H9 (cell line): ENCODE data around the gene CYP4V2. TPM values are rescaled to one million over a fixed set of nuclear protein-coding genes. Genes with fewer than 3 reads are reported as not detected.

Source experiments
- DNase-seq: peaks from one replicate; pipeline ENCODE4 v3.0.0-alpha.2; 2017
- H2AFZ ChIP-seq: one replicate; pipeline ENCODE4 v1.6.1; 2013; ENCODE audit warnings: mild to moderate bottlenecking, low read length, control low read depth, moderate library complexity
- H2AK5ac ChIP-seq: 2 replicates; pipeline ENCODE4 v1.6.1; 2013; ENCODE audit warnings: low read length, control low read depth, mixed read lengths; ENCODE audit not compliant: insufficient read length
- H2BK120ac ChIP-seq: one replicate; pipeline ENCODE4 v1.6.1; 2013; ENCODE audit warnings: low read depth, mild to moderate bottlenecking, low read length, control low read depth, inconsistent platforms; ENCODE audit not compliant: poor library complexity, severe bottlenecking
- H2BK12ac ChIP-seq: 2 replicates; pipeline ENCODE4 v1.6.1; 2013; ENCODE audit warnings: low read length, control low read depth, mixed read lengths, low read depth; ENCODE audit not compliant: insufficient read length
- H2BK15ac ChIP-seq: 2 replicates; pipeline ENCODE4 v1.6.1; 2013; ENCODE audit warnings: low read depth, low read length, control low read depth
- H2BK20ac ChIP-seq: one replicate; pipeline ENCODE4 v1.6.1; 2013; ENCODE audit warnings: low read depth, mild to moderate bottlenecking, low read length, control low read depth, inconsistent platforms; ENCODE audit not compliant: poor library complexity, severe bottlenecking
- H2BK5ac ChIP-seq: 2 replicates; pipeline ENCODE4 v1.6.1; 2013; ENCODE audit warnings: low read length, control low read depth, mixed read lengths; ENCODE audit not compliant: insufficient read length
- H3K14ac ChIP-seq: 2 replicates; pipeline ENCODE4 v1.6.1; 2013; ENCODE audit warnings: low read length, control low read depth; ENCODE audit not compliant: insufficient read depth
- H3K18ac ChIP-seq: 2 replicates; pipeline ENCODE4 v1.6.1; 2013; ENCODE audit warnings: low read depth, mild to moderate bottlenecking, mixed read lengths, low read length, control low read depth; ENCODE audit not compliant: insufficient read length
- H3K23ac ChIP-seq: 2 replicates; pipeline ENCODE4 v1.6.1; 2013; ENCODE audit warnings: low read length, control low read depth, mixed read lengths, low read depth; ENCODE audit not compliant: insufficient read length
- H3K23me2 ChIP-seq: 2 replicates; pipeline ENCODE4 v1.6.1; 2013; ENCODE audit warnings: low read depth, mild to moderate bottlenecking, mixed read lengths, low read length, control low read depth; ENCODE audit not compliant: insufficient read length, poor library complexity, severe bottlenecking
- H3K27ac ChIP-seq: 2 replicates; pipeline ENCODE4 v1.5.1; 2013; ENCODE audit warnings: low read length, control low read depth, mixed read lengths, low read depth; ENCODE audit not compliant: insufficient read length
- H3K27me3 ChIP-seq: 2 replicates; pipeline ENCODE4 v1.6.1; 2013; ENCODE audit warnings: low read length, control low read depth, inconsistent platforms; ENCODE audit not compliant: insufficient read depth
- H3K4ac ChIP-seq: 2 replicates; pipeline ENCODE4 v1.6.1; 2013; ENCODE audit warnings: low read depth, mild to moderate bottlenecking, control low read depth, inconsistent platforms, low read length, moderate library complexity
- H3K4me1 ChIP-seq: 2 replicates; pipeline ENCODE4 v1.6.1; 2013; ENCODE audit warnings: low read length, control low read depth, inconsistent platforms; ENCODE audit not compliant: insufficient read depth
- H3K4me2 ChIP-seq: 2 replicates; pipeline ENCODE4 v1.6.1; 2013; ENCODE audit warnings: low read length, control low read depth, mixed read lengths; ENCODE audit not compliant: insufficient read length, insufficient read depth
- H3K56ac ChIP-seq: 2 replicates; pipeline ENCODE4 v1.6.1; 2013; ENCODE audit warnings: low read depth, mild to moderate bottlenecking, mixed read lengths, low read length, control low read depth; ENCODE audit not compliant: insufficient read length
- H3K79me1 ChIP-seq: 2 replicates; pipeline ENCODE4 v1.6.1; 2013; ENCODE audit warnings: low read depth, mild to moderate bottlenecking, moderate library complexity, low read length, control low read depth, inconsistent platforms; ENCODE audit not compliant: insufficient read depth, poor library complexity, severe bottlenecking
- H3K79me2 ChIP-seq: 2 replicates; pipeline ENCODE4 v1.6.1; 2013; ENCODE audit warnings: low read length, control low read depth, inconsistent platforms; ENCODE audit not compliant: insufficient read depth
- H3K9ac ChIP-seq: 2 replicates; pipeline ENCODE4 v1.6.1; 2013; ENCODE audit warnings: low read length, control low read depth, mixed read lengths; ENCODE audit not compliant: insufficient read length; ENCODE audit errors: extremely low read depth
- H3K9me3 ChIP-seq: one replicate; pipeline ENCODE4 v1.6.1; 2013; ENCODE audit warnings: low read depth, low read length, inconsistent platforms; ENCODE audit not compliant: control insufficient read depth
- H3T11ph ChIP-seq: one replicate; pipeline ENCODE4 v1.6.1; 2013; ENCODE audit warnings: mild to moderate bottlenecking, low read length, control low read depth, inconsistent platforms
- H4K20me1 ChIP-seq: one replicate; pipeline ENCODE4 v1.6.1; 2013; ENCODE audit not compliant: control insufficient read depth, insufficient read length, insufficient read depth
- H4K5ac ChIP-seq: 2 replicates; pipeline ENCODE4 v1.6.1; 2013; ENCODE audit warnings: low read depth, mild to moderate bottlenecking, mixed read lengths, low read length, control low read depth; ENCODE audit not compliant: insufficient read length
- H4K8ac ChIP-seq: replicated peaks from 2 replicates; pipeline ENCODE4 v1.6.1; 2013; ENCODE audit warnings: low read length, control low read depth, mixed read lengths, low read depth; ENCODE audit not compliant: insufficient read length
- H4K91ac ChIP-seq: 2 replicates; pipeline ENCODE4 v1.6.1; 2013; ENCODE audit warnings: low read depth, mild to moderate bottlenecking, moderate library complexity, mixed read lengths, low read length, control low read depth; ENCODE audit not compliant: insufficient read length
- H3K27ac Mint-ChIP-seq, 3 experiments: 2 replicates in 2 of 3; 3 replicates in 1 of 3; pipeline ENCODE4 v1.8.0; 2020 to 2021; ENCODE audit warnings: mixed read lengths in 3 of 3, mild to moderate bottlenecking in 1 of 3, moderate library complexity in 1 of 3
- H3K27me3 Mint-ChIP-seq: 2 replicates; pipeline ENCODE4 v1.8.0; 2021; ENCODE audit warnings: low read depth, mild to moderate bottlenecking, moderate library complexity, mixed read lengths
- H3K36me3 Mint-ChIP-seq, 3 experiments: 2 replicates in 2 of 3; 3 replicates in 1 of 3; pipeline ENCODE4 v1.8.0; 2020 to 2021; ENCODE audit warnings: low read depth in 3 of 3, mixed read lengths in 3 of 3; ENCODE audit not compliant: insufficient read depth in 1 of 3
- H3K4me1 Mint-ChIP-seq, 2 experiments: 2 replicates each; pipeline ENCODE4 v1.8.0; 2020; ENCODE audit warnings: mixed read lengths in 2 of 2
- H3K4me3 Mint-ChIP-seq, 2 experiments: 2 replicates in 1 of 2; 3 replicates in 1 of 2; pipeline ENCODE4 v1.8.0; 2020 to 2021; ENCODE audit warnings: mild to moderate bottlenecking in 2 of 2, mixed read lengths in 2 of 2, moderate library complexity in 1 of 2
- H3K9me3 Mint-ChIP-seq, 2 experiments: 2 replicates in 1 of 2; 3 replicates in 1 of 2; pipeline ENCODE4 v1.8.0; 2020; ENCODE audit warnings: mild to moderate bottlenecking in 2 of 2, mixed read lengths in 2 of 2, moderate library complexity in 1 of 2
- CTCF ChIP-seq: fragments of 200-600 bp; sonication (generic); conservative IDR thresholded peaks from 3 replicates; pipeline ENCODE4 v1.8.0; 2021; ENCODE audit warnings: antibody characterized with exemption, mild to moderate bottlenecking
- whole genome bisulfite sequencing: extraction: QIAGEN DNeasy Blood & Tissue Kit; methylation state at CpG from one replicate; pipeline ENCODE4 v1.1.7; 2013; ENCODE audit warnings: missing lambda C conversion rate, low lambda C conversion rate, mixed read lengths; ENCODE audit not compliant: insufficient read length; ENCODE audit errors: extremely low coverage; 5-methylcytosine and 5-hydroxymethylcytosine counted together
- total RNA-seq: library from RNA; stranded (reverse); gene quantifications from 2 replicates; pipeline ENCODE4 v1.2.1, GENCODE V29; 2021

The CYP4V2 gene
- total RNA-seq, 1 experiment from 2014 or later = 1.0 TPM

GRCh38 chr4:186260117-186260503 is 68.7 kb downstream of the CYP4V2 start:
- Mint-ChIP-seq H3K27ac (0 out of 7 replicates have a peak overlapping the region, but pooled peaks of 2 of the 3 experiments have one; percentile 44 to 70), H3K9me3 (peaks cover 7 to 11% of the 10 kb centered on the region in 2 experiments; a peak in 3 of 5 replicates), H3K4me1 (peaks cover 17 to 31% of the 10 kb centered on the region in 2 experiments), H3K27me3 (no peaks in the 10 kb centered on the region), H3K36me3 (peaks cover 20 to 38% (median 31%) of the 10 kb centered on the region in 3 experiments), H3K4me3 (peak overlapping the region in 1 of 2 experiments; percentile 53; a peak in 1 of 5 replicates)
- H3K4me2 ChIP-seq = no peak overlapping the region
- H2AK5ac ChIP-seq = no peak overlapping the region
- H3K9me3 ChIP-seq = no peaks in the 10 kb centered on the region
- H3K14ac ChIP-seq = no peak overlapping the region
- H4K5ac ChIP-seq = no peak overlapping the region
- no peak overlapping the region for H3K4ac ChIP-seq
- H3K9ac ChIP-seq = no peak overlapping the region
- H3T11ph ChIP-seq = no peak overlapping the region
- no peaks in the 10 kb centered on the region for H3K27me3 ChIP-seq
- no peak overlapping the region for H2BK5ac ChIP-seq
- H2BK12ac ChIP-seq = no peak overlapping the region
- H4K8ac ChIP-seq = no peak overlapping the region
- H4K20me1 ChIP-seq = no peaks in the 10 kb centered on the region
- H2BK120ac ChIP-seq = no peak overlapping the region
- no peaks in the 10 kb centered on the region for H3K79me2 ChIP-seq
- no peak for DNase-seq
- no peak overlapping the region for H4K91ac ChIP-seq
- no peak overlapping the region for H2BK15ac ChIP-seq
- H3K79me1 ChIP-seq = no peaks in the 10 kb centered on the region
- H3K56ac ChIP-seq = no peak overlapping the region
- no peak overlapping the region for H3K23ac ChIP-seq
- no peak overlapping the region for H3K18ac ChIP-seq
- TF ChIP-seq CTCF = no peak
- H3K4me1 ChIP-seq = peaks cover 12% of the 10 kb centered on the region; the same call in 1 of the 2 replicates
- no peaks in the 10 kb centered on the region for H3K23me2 ChIP-seq
- no CpG with 5 or more reads among the region's 6 CpGs for WGBS
- no peak overlapping the region for H3K27ac ChIP-seq
- H2BK20ac ChIP-seq = no peak overlapping the region
- no peak overlapping the region for H2AFZ ChIP-seq

Other genes with a start within 250 kb of the CYP4V2 start
- 0.92 and 0.97 TPM in 2 replicates for gene TLR3, start 122.4 kb upstream of the CYP4V2 start, total RNA-seq
- 5.9 and 6.6 TPM in 2 replicates for gene FAM149A, start 86.9 kb upstream of the CYP4V2 start, total RNA-seq
- gene KLKB1, start 35.9 kb downstream of the CYP4V2 start, total RNA-seq = 20.1 and 21.8 TPM in 2 replicates
- gene F11, start 74.6 kb downstream of the CYP4V2 start, total RNA-seq = 0.50 and 0.97 TPM in 2 replicates